Astrocyte (in vitro differentiated cells and primary cell): Measurements from ENCODE around the gene JCHAIN. TPM values are rescaled to one million over a fixed set of nuclear protein-coding genes. Genes with fewer than 3 reads are reported as not detected.

Experiments used
- DNase-seq: peaks from one replicate; pipeline ENCODE4 v3.0.0-alpha.2; 2010; ENCODE audit warnings: low read depth
- FAIRE-seq: peaks from 2 replicates; lab custom pipeline; 2011; peaks lifted over from hg19 to GRCh38; lab: Jason Lieb, UNC
- H2AFZ ChIP-seq: 2 replicates; pipeline ENCODE4 v1.6.0; 2012; ENCODE audit warnings: low read depth, low read length, inconsistent platforms
- H3K27ac ChIP-seq: 2 replicates; pipeline ENCODE4 v1.5.1; 2011; ENCODE audit warnings: low read depth, low read length, inconsistent platforms
- H3K27me3 ChIP-seq: 2 replicates; pipeline ENCODE4 v1.6.0; 2011; ENCODE audit warnings: low read length, inconsistent platforms; ENCODE audit not compliant: insufficient read depth
- H3K36me3 ChIP-seq: 2 replicates; pipeline ENCODE4 v1.5.1; 2011; ENCODE audit warnings: low read length, inconsistent platforms; ENCODE audit not compliant: insufficient read depth
- H3K4me1 ChIP-seq: 2 replicates; pipeline ENCODE4 v1.5.1; 2011; ENCODE audit warnings: low read length, inconsistent platforms; ENCODE audit not compliant: insufficient read depth
- H3K4me2 ChIP-seq: 2 replicates; pipeline ENCODE4 v1.6.0; 2012; ENCODE audit warnings: low read length, inconsistent platforms
- H3K4me3 ChIP-seq: 2 replicates; pipeline ENCODE4 v1.5.1; 2011; ENCODE audit warnings: low read depth, mild to moderate bottlenecking, low read length, inconsistent platforms; ENCODE audit not compliant: insufficient read depth
- H3K79me2 ChIP-seq: 2 replicates; pipeline ENCODE4 v1.6.0; 2012; ENCODE audit warnings: mild to moderate bottlenecking, low read length, inconsistent platforms; ENCODE audit not compliant: insufficient read depth
- H3K9ac ChIP-seq: 2 replicates; pipeline ENCODE4 v1.6.0; 2012; ENCODE audit warnings: mild to moderate bottlenecking, low read length, inconsistent platforms
- H3K9me3 ChIP-seq: 2 replicates; pipeline ENCODE4 v1.5.1; 2012; ENCODE audit warnings: low read depth, mild to moderate bottlenecking, low read length, inconsistent platforms; ENCODE audit not compliant: insufficient read depth
- H4K20me1 ChIP-seq: 2 replicates; pipeline ENCODE4 v1.6.0; 2012; ENCODE audit warnings: low read length, inconsistent platforms; ENCODE audit not compliant: insufficient read depth
- H3K27ac Mint-ChIP-seq: one replicate; pipeline ENCODE4 v1.8.0; 2021; ENCODE audit warnings: mild to moderate bottlenecking, mixed read lengths; ENCODE audit not compliant: unreplicated experiment
- H3K27me3 Mint-ChIP-seq: one replicate; pipeline ENCODE4 v1.8.0; 2021; ENCODE audit warnings: low read depth, mixed read lengths; ENCODE audit not compliant: unreplicated experiment
- H3K36me3 Mint-ChIP-seq: one replicate; pipeline ENCODE4 v1.8.0; 2021; ENCODE audit warnings: low read depth, mixed read lengths; ENCODE audit not compliant: unreplicated experiment
- H3K4me1 Mint-ChIP-seq: one replicate; pipeline ENCODE4 v1.8.0; 2021; ENCODE audit warnings: low read depth, mixed read lengths; ENCODE audit not compliant: unreplicated experiment
- H3K4me3 Mint-ChIP-seq: one replicate; pipeline ENCODE4 v1.8.0; 2021; ENCODE audit warnings: mild to moderate bottlenecking, moderate library complexity, mixed read lengths; ENCODE audit not compliant: unreplicated experiment
- H3K9me3 Mint-ChIP-seq: one replicate; pipeline ENCODE4 v1.8.0; 2021; ENCODE audit warnings: mild to moderate bottlenecking, mixed read lengths; ENCODE audit not compliant: unreplicated experiment
- EZH2 ChIP-seq: IDR thresholded peaks from 2 replicates; pipeline ENCODE4 v1.6.1; 2012; ENCODE audit warnings: mild to moderate bottlenecking, low read length, inconsistent platforms; ENCODE audit not compliant: insufficient read depth
- total RNA-seq: library from RNA; stranded (reverse); gene quantifications from 2 replicates; pipeline ENCODE4 v1.2.1, GENCODE V29; 2021
- TF ChIP-seq, protein P1 (sequence below): IDR thresholded peaks from 2 replicates; pipeline ENCODE4 v1.5.1; 2011; ENCODE audit warnings: low read depth, mild to moderate bottlenecking, inconsistent platforms, low read length, moderate library complexity; ENCODE audit not compliant: insufficient read depth

The JCHAIN gene
- total RNA-seq, 1 donor from 2014 or later, result not detected

DNA sequence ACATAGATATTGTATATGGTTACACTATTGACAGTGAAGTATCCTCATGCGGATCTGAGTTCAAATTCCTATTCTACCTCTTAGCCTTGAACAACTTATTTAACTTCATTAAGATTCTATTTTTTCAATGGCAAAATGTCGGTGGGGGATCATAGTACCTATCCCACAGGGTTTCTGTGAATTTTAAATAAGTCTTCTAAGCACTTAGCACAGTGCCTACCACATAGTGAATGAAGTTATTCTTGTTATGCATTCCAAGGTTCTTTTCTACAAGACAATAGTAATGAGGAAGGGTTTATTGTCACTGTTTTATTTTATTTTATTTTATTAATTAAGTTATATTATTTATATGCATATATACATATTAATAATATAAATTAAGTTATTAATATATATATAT, 46.5 kb downstream of the JCHAIN start:
- Mint-ChIP-seq H3K27me3 (peaks cover 3% of the 10 kb centered on the region), H3K9me3 (no peaks in the 10 kb centered on the region), H3K4me3 (no peak overlapping the region), H3K36me3 (no peaks in the 10 kb centered on the region), H3K4me1 (no peaks in the 10 kb centered on the region), H3K27ac (no peak overlapping the region)
- Histone ChIP-seq H3K4me3 (no peak overlapping the region), H3K79me2 (no peaks in the 10 kb centered on the region), H3K9me3 (no peaks in the 10 kb centered on the region), H3K27me3 (no peaks in the 10 kb centered on the region), H3K36me3 (no peaks in the 10 kb centered on the region), H3K27ac (no peak overlapping the region), H3K9ac (no peak overlapping the region), H2AFZ (no peak overlapping the region), H3K4me1 (no peaks in the 10 kb centered on the region), H4K20me1 (no peaks in the 10 kb centered on the region), H3K4me2 (no peak overlapping the region)
- no peak for DNase-seq
- FAIRE-seq, result no peak
- TF ChIP-seq EZH2, result no peak
- TF ChIP-seq, protein P1, sequence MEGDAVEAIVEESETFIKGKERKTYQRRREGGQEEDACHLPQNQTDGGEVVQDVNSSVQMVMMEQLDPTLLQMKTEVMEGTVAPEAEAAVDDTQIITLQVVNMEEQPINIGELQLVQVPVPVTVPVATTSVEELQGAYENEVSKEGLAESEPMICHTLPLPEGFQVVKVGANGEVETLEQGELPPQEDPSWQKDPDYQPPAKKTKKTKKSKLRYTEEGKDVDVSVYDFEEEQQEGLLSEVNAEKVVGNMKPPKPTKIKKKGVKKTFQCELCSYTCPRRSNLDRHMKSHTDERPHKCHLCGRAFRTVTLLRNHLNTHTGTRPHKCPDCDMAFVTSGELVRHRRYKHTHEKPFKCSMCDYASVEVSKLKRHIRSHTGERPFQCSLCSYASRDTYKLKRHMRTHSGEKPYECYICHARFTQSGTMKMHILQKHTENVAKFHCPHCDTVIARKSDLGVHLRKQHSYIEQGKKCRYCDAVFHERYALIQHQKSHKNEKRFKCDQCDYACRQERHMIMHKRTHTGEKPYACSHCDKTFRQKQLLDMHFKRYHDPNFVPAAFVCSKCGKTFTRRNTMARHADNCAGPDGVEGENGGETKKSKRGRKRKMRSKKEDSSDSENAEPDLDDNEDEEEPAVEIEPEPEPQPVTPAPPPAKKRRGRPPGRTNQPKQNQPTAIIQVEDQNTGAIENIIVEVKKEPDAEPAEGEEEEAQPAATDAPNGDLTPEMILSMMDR, result no peak

DNA sequence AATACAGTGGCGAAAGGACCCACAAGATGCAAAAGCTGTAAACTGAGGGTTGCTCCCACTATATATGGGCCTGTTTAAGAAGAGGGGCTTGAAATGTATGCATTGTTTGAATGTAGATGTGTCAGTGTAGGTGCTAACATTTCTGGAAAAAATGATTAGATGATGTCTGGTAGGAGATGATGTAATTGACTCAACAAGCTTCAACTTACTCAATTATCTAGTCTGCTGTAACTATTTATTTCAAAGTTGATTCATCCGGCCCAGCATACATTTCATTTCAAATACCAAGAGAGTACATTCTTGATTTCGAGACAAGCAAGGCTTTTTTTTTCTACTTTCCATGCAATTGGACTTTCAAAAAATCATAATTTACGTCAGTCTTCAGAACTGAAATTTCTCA, 47.0 kb downstream of the JCHAIN start:
- Histone ChIP-seq H3K4me1 (no peaks in the 10 kb centered on the region), H4K20me1 (no peaks in the 10 kb centered on the region), H3K79me2 (no peaks in the 10 kb centered on the region), H3K27me3 (peaks cover under 1% of the 10 kb centered on the region), H3K9ac (no peak overlapping the region), H3K4me2 (no peak overlapping the region), H3K9me3 (no peaks in the 10 kb centered on the region), H3K27ac (no peak overlapping the region), H3K4me3 (no peak overlapping the region), H3K36me3 (no peaks in the 10 kb centered on the region), H2AFZ (no peak overlapping the region)
- Mint-ChIP-seq H3K9me3 (no peaks in the 10 kb centered on the region), H3K4me1 (no peaks in the 10 kb centered on the region), H3K4me3 (no peak overlapping the region), H3K27ac (no peak overlapping the region), H3K36me3 (no peaks in the 10 kb centered on the region), H3K27me3 (peaks cover 3% of the 10 kb centered on the region)
- TF ChIP-seq EZH2, result no peak
- TF ChIP-seq, protein P1, result no peak
- DNase-seq, result no peak
- peak; percentile 13 for FAIRE-seq

DNA sequence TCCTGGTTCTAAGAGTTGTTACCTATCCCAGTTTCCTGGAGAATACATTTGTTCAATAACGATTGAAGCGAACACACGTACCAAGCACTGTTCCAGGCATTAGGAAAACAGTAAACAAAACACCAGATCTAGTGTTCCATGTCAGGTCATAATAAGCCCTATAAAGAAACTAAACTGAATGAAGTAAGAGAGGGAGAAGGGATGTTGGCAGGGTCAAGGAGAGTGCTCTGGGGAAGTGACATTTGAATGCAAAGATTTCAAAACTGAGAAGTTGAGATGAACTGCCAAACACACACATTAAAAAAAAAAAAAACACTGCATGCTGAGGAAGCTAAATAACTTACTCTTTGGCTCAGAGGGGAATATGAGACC, 52.1 kb downstream of the JCHAIN start:
- Mint-ChIP-seq H3K36me3 (no peaks in the 10 kb centered on the region), H3K27me3 (peaks cover 3% of the 10 kb centered on the region), H3K9me3 (no peaks in the 10 kb centered on the region), H3K4me3 (no peak overlapping the region), H3K4me1 (peaks cover 2% of the 10 kb centered on the region), H3K27ac (no peak overlapping the region)
- Histone ChIP-seq H3K27ac (no peak overlapping the region), H3K79me2 (no peaks in the 10 kb centered on the region), H3K4me1 (no peaks in the 10 kb centered on the region), H4K20me1 (no peaks in the 10 kb centered on the region), H3K4me3 (no peak overlapping the region), H2AFZ (no peak overlapping the region), H3K9ac (no peak overlapping the region), H3K9me3 (no peaks in the 10 kb centered on the region), H3K36me3 (no peaks in the 10 kb centered on the region), H3K27me3 (peaks cover 5% of the 10 kb centered on the region), H3K4me2 (peak overlapping the region; percentile 2)
- no peak for TF ChIP-seq EZH2
- TF ChIP-seq, protein P1, result no peak
- FAIRE-seq (no peak), DNase-seq (no peak)
